NCI-H1105 treated with DMSO at 0.1 percent for 48 hours (cell line): ENCODE measurements around the gene PMPCB.

Experiments
- DNase-seq: peaks from one replicate; lab custom pipeline; 2025; lab: John Stamatoyannopoulos, UW

The PMPCB gene

DNA sequence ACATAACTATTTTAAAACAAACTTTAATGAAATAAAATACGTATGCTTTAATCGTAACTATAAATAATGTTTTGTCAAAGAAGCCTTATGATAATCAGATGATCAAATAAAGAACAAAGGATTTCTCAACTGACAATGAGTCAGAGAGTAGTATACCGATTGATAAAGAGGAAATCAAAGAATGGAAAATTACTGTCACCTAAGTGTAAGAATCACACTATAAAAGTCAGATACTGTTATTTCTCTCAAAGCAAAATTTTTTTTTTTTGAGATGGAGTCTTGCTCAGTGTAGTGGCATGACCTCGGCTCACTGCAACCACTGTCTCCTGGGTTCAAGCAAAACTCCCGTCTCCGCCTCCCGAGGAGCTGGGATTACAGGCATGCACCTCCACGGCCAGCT, 28.5 kb downstream of the PMPCB start:
- DNase-seq, result no peak

DNA sequence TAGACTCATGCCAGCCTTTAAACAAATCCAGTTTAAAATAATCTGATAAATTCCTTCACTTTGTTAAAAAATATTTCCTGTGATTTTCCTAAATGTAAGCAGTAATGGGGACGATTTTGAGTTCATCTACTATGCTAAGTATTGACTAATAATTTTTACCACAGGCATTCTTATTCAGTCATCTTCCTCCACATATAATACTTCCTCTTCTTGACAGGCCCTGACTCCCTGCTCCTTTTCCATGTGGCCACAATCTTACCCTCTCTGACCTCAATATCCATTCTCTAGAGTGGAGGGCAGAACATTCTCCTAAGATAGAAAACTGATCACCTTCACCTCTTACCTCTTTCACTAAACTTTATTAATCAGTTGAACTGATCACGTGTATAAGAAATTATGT, 39.5 kb downstream of the PMPCB start:
- DNase-seq, result no peak

- DNase-seq, result no peak
Measured at GRCh38 chr7:103338864-103339263, 41.6 kb downstream of the PMPCB start.

DNA sequence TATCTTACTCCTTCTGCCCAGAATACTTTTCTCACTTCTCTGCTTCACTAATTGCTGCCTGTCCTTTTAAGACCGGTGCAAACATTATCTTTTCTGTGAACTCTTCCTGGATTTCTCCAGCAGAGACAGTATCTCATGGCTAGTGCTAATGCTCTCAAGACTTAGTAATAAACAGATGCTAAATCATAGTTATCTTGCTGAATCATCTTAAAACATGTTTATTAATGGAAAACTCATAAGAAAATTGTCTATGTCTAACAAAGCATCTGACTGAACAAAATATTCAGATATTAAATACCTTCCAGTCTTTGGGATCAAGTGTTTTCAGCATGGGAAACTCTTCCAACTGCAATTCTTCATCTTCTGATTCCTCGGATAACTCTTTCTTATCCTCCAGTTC, 44.2 kb downstream of the PMPCB start:
- no peak for DNase-seq

DNA sequence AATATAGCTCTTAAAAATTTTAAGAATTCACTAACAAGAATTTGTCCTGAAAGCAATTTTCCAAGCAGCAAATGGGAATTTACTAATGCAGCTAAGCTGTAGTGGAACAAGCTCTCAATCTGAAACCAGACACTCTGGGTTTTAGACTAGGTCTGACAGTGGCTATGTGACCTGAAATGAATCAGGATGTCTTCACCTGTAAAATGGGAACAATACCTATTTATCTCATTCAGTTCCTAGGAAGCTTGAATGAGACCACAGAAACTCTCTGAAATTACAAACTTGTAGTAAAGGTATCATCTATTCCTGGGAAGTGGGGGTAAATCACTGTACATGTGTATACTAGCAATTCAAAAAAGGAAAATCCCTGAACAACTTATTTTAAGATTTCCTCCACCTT, 46.1 kb downstream of the PMPCB start:
- DNase-seq, result no peak

- DNase-seq, result peak; percentile 20
Measured at GRCh38 chr7:103343758-103344452, 46.7 kb downstream of the PMPCB start.

GRCh38 chr7:103344453-103345149, 47.4 kb downstream of the PMPCB start, which contains the start of gene DNAJC2:
TSS of gene DNAJC2 (minus strand) at chr7:103344767. CDS start at chr7:103344622, 145 bp downstream.
- peak; percentile 85 for DNase-seq

DNA sequence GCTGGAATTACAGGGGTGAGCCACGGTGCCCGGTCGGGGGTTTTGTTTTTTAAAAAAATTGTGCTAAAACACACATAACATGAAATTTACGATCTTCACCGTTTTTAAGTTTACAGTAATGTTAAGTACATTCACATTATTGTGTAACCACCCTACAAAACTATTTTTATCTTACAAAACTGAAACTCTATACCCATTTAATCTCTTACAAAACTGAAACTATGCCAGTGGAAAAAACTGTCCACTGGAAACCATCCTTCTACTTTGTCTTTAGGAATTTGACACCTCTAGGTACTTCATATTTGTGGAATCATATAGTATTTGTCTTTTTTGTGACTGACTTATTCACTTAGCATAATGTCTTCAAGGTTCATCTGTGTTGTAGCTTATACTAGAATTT, 49.2 kb downstream of the PMPCB start:
- no peak for DNase-seq

GRCh38 chr7:103347507-103348267, 50.5 kb downstream of the PMPCB start, which contains the start of gene PSMC2:
TSS of gene PSMC2 (plus strand) at chr7:103347643. CDS start at chr7:103347712, 69 bp downstream.
- peak; percentile 89 for DNase-seq

DNA sequence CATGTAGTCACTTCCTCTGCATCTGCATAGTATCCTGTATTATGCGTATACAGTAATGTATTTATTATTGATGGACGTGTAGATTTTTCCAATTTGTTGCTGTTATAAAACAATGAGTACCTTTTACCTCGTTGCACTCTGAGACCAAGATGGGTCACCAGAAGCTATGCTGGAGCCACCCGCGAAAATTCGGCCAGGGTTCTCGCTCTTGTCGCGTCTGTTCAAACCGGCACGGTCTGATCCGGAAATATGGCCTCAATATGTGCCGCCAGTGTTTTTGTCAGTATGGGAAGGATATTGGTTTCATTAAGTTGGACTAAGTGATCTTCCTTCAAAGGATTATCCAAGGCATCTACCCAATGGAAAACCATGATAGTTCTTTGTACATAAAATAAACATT, 51.2 kb downstream of the PMPCB start:
- no peak for DNase-seq

DNA sequence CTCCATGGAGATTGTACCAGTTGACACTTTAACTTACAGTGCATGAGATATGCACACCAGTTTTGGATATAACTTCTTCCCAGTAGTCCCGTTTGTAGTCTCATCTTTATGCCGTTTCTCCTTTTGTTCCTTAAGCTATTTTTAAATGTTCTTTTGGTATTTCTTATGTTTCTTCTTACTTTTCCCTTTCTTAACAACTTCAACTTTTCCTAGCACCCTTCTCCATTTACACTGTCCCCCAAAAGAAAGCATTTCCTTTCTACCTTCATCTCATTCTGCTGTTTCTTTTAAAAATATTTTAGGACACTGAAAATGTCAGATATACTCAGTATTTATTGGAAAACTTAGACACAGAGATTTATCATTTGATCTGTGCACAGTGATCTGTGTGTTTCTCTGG, 51.7 kb downstream of the PMPCB start:
- DNase-seq, result no peak

GRCh38 chr7:103349805-103350204, 52.6 kb downstream of the PMPCB start:
- DNase-seq, result no peak
